ENCODE measurements around the gene IGSF21. TPM values are rescaled to one million over a fixed set of nuclear protein-coding genes. Genes with fewer than 3 reads are reported as not detected.

IGSF21 gene
- total and polyA plus RNA-seq, 2 of the 4 experiments (the other 2 are of a cell fraction), result not detected

DNA sequence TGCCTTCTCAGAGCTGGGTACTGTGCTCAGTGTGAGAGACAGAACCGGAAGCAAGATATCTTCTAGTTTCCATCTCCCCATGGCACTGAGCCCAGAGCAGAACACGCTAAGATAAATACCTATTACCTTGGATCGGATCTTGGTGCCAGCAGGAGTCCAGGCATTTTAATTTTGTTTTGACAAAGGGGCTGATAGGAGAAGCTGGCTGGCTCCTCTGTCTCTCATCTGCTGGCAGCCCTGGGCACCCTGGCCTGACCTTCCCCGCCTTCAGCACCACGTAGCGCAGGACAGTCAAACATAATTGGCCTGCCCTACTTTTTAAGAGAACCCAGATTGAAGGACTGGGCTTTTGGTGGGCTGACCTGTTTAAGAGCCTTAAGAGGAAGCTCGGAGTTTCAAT is 212.5 kb downstream of the IGSF21 start:
- BruUV-seq (replicated peaks), result no TSS peak
- CTCF ChIA-PET, result no interaction called here
- in situ Hi-C loops (cut with MboI; ENCODE audit: low sequenced_read_pairs), result no loop called here

More for the DNA sequence above, 212.5 kb downstream of the IGSF21 start:
- H2BK120ac ChIP-seq (ENCODE audit: low read depth, low read length), result no peak overlapping the region
- H3K4me2 ChIP-seq (ENCODE audit: low read depth, low read length), result no peak overlapping the region
- no peak for DNase-seq
- no peaks in the 10 kb centered on the region for H3K4me1 ChIP-seq (ENCODE audit: control insufficient read depth, insufficient read depth, low read length)
- H2BK15ac ChIP-seq (ENCODE audit: low read depth, low read length), result no peak overlapping the region
- H3K56ac ChIP-seq (ENCODE audit: extremely low read depth, insufficient read depth, low read length), result no peak overlapping the region
- H2AK5ac ChIP-seq (ENCODE audit: low read depth, low read length), result no peak overlapping the region
- dilution Hi-C loops (cut with HindIII; ENCODE audit: low sequenced_read_pairs, unreplicated experiment), result no loop called here
- no peak overlapping the region for H3K4ac ChIP-seq (ENCODE audit: low read depth, low read length)
- no peak overlapping the region for H3K14ac ChIP-seq (replicated peaks; ENCODE audit: low read depth, low read length)
- H4K8ac ChIP-seq (ENCODE audit: low read depth in 2 of 2, low read length in 2 of 2), result no peak overlapping the region
- no peak overlapping the region for H3K18ac ChIP-seq (ENCODE audit: low read depth, low read length)
- no peak overlapping the region for H2BK5ac ChIP-seq (ENCODE audit: low read depth, low read length, poor library complexity, severe bottlenecking)
- H2BK20ac ChIP-seq (ENCODE audit: low read depth, low read length), result no peak overlapping the region
- no peaks in the 10 kb centered on the region for H4K20me1 ChIP-seq (ENCODE audit: insufficient read depth, low read length)
- no peak overlapping the region for H3K4me3 ChIP-seq (ENCODE audit: insufficient read depth, low read depth, low read length)
- no peak overlapping the region for H2AK9ac ChIP-seq (replicated peaks; ENCODE audit: low read depth, low read length, poor library complexity)
- H3K23ac ChIP-seq (ENCODE audit: low read depth, low read length), result no peak overlapping the region
- no peaks in the 10 kb centered on the region for H3K79me1 ChIP-seq (ENCODE audit: low read depth in 1 of 2, low read length in 2 of 2)
- no peak overlapping the region for H4K91ac ChIP-seq (ENCODE audit: insufficient read depth, low read depth, low read length)
- POLR2A ChIA-PET (ENCODE audit: unreplicated experiment), result no interaction called here
- H3K9me1 ChIP-seq (ENCODE audit: insufficient read depth, low read length), result no peaks in the 10 kb centered on the region
- H3K27ac ChIP-seq (ENCODE audit: insufficient read depth, low read length), result no peak overlapping the region
- WGBS, 2 experiments (ENCODE audit: extremely low coverage in 2 of 2, insufficient read length in 1 of 2), result no CpG with 5 or more reads among the region's 7 CpGs
- no peak for ATAC-seq (ENCODE audit: low read depth)
- H3K36me3 ChIP-seq (ENCODE audit: control insufficient read depth, insufficient read depth, low read length), result no peaks in the 10 kb centered on the region
- intact Hi-C loops (cut with micrococcal nuclease), result no loop called here
- H2AFZ ChIP-seq (replicated peaks; ENCODE audit: low read length, poor library complexity), result no peak overlapping the region
- peaks cover 50% of the 10 kb centered on the region for H3K9me3 ChIP-seq (ENCODE audit: control insufficient read depth, insufficient read depth, low read length)
- no peak overlapping the region for H4K5ac ChIP-seq (ENCODE audit: low read depth, low read length)
- no peak for TF ChIP-seq POLR2A (IDR thresholded peaks at IDR 0.05; ENCODE audit: low read depth, low read length)
- no peak for TF ChIP-seq SMC3 (IDR thresholded peaks at IDR 0.05; ENCODE audit: low read depth, low read length)
- no peak for TF ChIP-seq RAD21 (IDR thresholded peaks at IDR 0.05; ENCODE audit: low read length)
- no peak for TF ChIP-seq USF2 (IDR thresholded peaks at IDR 0.05; ENCODE audit: low read depth, low read length)
- TF ChIP-seq BHLHE40 (IDR thresholded peaks at IDR 0.05; ENCODE audit: low read depth, low read length), result no peak
- no peak for TF ChIP-seq NFE2L2 (IDR thresholded peaks at IDR 0.05; ENCODE audit: low read depth, low read length)
- no peak for TF ChIP-seq MAZ (IDR thresholded peaks at IDR 0.05; ENCODE audit: borderline replicate concordance, low read depth, low read length)
- TF ChIP-seq RCOR1 (IDR thresholded peaks at IDR 0.05; ENCODE audit: insufficient replicate concordance, low read length), result no peak
- no peak for TF ChIP-seq ELK1 (IDR thresholded peaks at IDR 0.05; ENCODE audit: borderline replicate concordance, low read depth, low read length)
- TF ChIP-seq, protein P1, sequence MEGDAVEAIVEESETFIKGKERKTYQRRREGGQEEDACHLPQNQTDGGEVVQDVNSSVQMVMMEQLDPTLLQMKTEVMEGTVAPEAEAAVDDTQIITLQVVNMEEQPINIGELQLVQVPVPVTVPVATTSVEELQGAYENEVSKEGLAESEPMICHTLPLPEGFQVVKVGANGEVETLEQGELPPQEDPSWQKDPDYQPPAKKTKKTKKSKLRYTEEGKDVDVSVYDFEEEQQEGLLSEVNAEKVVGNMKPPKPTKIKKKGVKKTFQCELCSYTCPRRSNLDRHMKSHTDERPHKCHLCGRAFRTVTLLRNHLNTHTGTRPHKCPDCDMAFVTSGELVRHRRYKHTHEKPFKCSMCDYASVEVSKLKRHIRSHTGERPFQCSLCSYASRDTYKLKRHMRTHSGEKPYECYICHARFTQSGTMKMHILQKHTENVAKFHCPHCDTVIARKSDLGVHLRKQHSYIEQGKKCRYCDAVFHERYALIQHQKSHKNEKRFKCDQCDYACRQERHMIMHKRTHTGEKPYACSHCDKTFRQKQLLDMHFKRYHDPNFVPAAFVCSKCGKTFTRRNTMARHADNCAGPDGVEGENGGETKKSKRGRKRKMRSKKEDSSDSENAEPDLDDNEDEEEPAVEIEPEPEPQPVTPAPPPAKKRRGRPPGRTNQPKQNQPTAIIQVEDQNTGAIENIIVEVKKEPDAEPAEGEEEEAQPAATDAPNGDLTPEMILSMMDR (conservative IDR thresholded peaks at IDR 0.05; ENCODE audit: low read depth, low read length), result no peak
- TF ChIP-seq RFX5 (IDR thresholded peaks at IDR 0.05; ENCODE audit: low read depth, low read length), result no peak
- TF ChIP-seq FOS (IDR thresholded peaks at IDR 0.05; ENCODE audit: low read depth, low read length), result no peak
- no peak for TF ChIP-seq CHD1 (IDR thresholded peaks at IDR 0.05; ENCODE audit: low read depth, low read length)
- TF ChIP-seq MAFK (IDR thresholded peaks at IDR 0.05; ENCODE audit: low read depth, low read length), result no peak
- no peak for TF ChIP-seq MXI1 (IDR thresholded peaks at IDR 0.05; ENCODE audit: borderline replicate concordance, low read depth, low read length)
- no peak for TF ChIP-seq CEBPB (IDR thresholded peaks at IDR 0.05; ENCODE audit: low read depth, low read length)
- no peaks in the 10 kb centered on the region for H3K27me3 ChIP-seq (ENCODE audit: control insufficient read depth, insufficient read depth, low read length)
- no peak overlapping the region for H3K9ac ChIP-seq (ENCODE audit: low read depth, low read length)

Data from IMR-90 (cell line).